ENCODE results near the gene STEAP1B.

- TF ChIP-seq POLR2AphosphoS5 (IDR thresholded peaks at IDR 0.05), result no peak
- TF ChIP-seq, protein P1, sequence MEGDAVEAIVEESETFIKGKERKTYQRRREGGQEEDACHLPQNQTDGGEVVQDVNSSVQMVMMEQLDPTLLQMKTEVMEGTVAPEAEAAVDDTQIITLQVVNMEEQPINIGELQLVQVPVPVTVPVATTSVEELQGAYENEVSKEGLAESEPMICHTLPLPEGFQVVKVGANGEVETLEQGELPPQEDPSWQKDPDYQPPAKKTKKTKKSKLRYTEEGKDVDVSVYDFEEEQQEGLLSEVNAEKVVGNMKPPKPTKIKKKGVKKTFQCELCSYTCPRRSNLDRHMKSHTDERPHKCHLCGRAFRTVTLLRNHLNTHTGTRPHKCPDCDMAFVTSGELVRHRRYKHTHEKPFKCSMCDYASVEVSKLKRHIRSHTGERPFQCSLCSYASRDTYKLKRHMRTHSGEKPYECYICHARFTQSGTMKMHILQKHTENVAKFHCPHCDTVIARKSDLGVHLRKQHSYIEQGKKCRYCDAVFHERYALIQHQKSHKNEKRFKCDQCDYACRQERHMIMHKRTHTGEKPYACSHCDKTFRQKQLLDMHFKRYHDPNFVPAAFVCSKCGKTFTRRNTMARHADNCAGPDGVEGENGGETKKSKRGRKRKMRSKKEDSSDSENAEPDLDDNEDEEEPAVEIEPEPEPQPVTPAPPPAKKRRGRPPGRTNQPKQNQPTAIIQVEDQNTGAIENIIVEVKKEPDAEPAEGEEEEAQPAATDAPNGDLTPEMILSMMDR (IDR thresholded peaks at IDR 0.05), result no peak
- no peak for TF ChIP-seq EP300 (IDR thresholded peaks at IDR 0.05)
Measured at GRCh38 chr7:22420008-22420407, 80.0 kb downstream of the STEAP1B start.

All from esophagus muscularis mucosa (tissue), 4 donors.